ENCODE results near the gene IRAK1. TPM values are rescaled to one million over a fixed set of nuclear protein-coding genes. Genes with fewer than 3 reads are reported as not detected.

IRAK1 gene
- total and polyA plus RNA-seq, 12 donors: 18.2 to 59.0 (median 27.1) TPM

DNA sequence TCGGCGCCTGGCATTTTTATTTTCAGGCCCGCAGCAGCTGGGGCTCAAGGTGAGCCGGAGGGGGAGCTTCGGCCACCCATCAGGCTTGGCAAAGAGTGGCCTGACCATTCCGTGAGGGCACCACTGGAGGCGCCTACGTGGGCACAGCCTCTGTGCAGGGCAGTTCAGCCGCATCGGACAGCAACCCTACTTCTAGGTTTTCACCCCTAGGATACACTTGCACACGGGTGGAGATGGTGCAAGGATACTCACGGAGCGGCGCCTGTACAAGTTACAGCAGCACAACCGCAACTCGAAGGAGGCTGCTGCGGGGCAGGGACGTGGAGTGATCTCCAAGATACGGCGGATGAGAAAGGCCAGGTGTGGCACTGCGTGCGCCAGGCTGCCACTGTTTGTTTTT, 58.9 kb downstream of the IRAK1 start:
- ATAC-seq: no peak
- Histone ChIP-seq H3K27ac (no peak overlapping the region), H3K36me3 (peaks cover 0 to 88% (median 10%) of the 10 kb centered on the region in 9 donors), H3K4me3 (no peak overlapping the region), H3K9me3 (no peaks in the 10 kb centered on the region), H3K4me1 (peaks cover 0 to 17% (median 4%) of the 10 kb centered on the region in 9 donors), H3K27me3 (peaks cover 0 to 13% (median 0%) of the 10 kb centered on the region in 7 donors)
- 88 to 95% methylated on average over 22 of the region's 22 CpGs for WGBS, 2 donors
- DNase-seq: no peak
- intact Hi-C loops (cut with DNase I): no loop called here
- TF ChIP-seq, protein P1, sequence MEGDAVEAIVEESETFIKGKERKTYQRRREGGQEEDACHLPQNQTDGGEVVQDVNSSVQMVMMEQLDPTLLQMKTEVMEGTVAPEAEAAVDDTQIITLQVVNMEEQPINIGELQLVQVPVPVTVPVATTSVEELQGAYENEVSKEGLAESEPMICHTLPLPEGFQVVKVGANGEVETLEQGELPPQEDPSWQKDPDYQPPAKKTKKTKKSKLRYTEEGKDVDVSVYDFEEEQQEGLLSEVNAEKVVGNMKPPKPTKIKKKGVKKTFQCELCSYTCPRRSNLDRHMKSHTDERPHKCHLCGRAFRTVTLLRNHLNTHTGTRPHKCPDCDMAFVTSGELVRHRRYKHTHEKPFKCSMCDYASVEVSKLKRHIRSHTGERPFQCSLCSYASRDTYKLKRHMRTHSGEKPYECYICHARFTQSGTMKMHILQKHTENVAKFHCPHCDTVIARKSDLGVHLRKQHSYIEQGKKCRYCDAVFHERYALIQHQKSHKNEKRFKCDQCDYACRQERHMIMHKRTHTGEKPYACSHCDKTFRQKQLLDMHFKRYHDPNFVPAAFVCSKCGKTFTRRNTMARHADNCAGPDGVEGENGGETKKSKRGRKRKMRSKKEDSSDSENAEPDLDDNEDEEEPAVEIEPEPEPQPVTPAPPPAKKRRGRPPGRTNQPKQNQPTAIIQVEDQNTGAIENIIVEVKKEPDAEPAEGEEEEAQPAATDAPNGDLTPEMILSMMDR (IDR thresholded peaks at IDR 0.05): no peak

Small RNAs within 50 kb of the gene (microRNA-seq; reads per million reads assigned to microRNA genes)
- gene MIR3202-1: 0 reads per million in 2 donors
- 0 reads per million in 2 donors for gene MIR3202-2
- 0 reads per million in 2 donors for gene MIR718

Other genes starting within 250 kb of the IRAK1 start
- gene SRPK3, start 238.9 kb downstream of the IRAK1 start, total RNA-seq: 10 to 100 TPM; 20.3 to 52.7 (median 44.8) TPM
- 10 to 100 TPM in 1 of 2 donors, 1 to 10 TPM in 1; 9.9 to 52.2 TPM for gene SRPK3, start 238.9 kb downstream of the IRAK1 start, polyA plus RNA-seq
- gene IDH3G, start 225.5 kb downstream of the IRAK1 start, total RNA-seq: 10 to 100 TPM; 58.7 to 86.9 (median 74.5) TPM
- gene IDH3G, start 225.5 kb downstream of the IRAK1 start, polyA plus RNA-seq: 10 to 100 TPM; 73.4 to 97.2 TPM
- gene SSR4, start 225.2 kb downstream of the IRAK1 start, total RNA-seq: 100 to 1,000 TPM in 9 of 10 donors, 10 to 100 TPM in 1; 94.1 to 227 (median 144) TPM
- 100 to 1,000 TPM; 477 to 551 TPM for gene SSR4, start 225.2 kb downstream of the IRAK1 start, polyA plus RNA-seq
- gene PDZD4, start 189.4 kb downstream of the IRAK1 start, total RNA-seq: 1 to 10 TPM; 1.2 to 3.0 (median 2.0) TPM
- 1 to 10 TPM; 2.4 to 4.5 TPM for gene PDZD4, start 189.4 kb downstream of the IRAK1 start, polyA plus RNA-seq
- gene L1CAM, start 133.7 kb downstream of the IRAK1 start, total RNA-seq: 1 to 10 TPM; 1.1 to 5.6 (median 2.8) TPM
- 1 to 10 TPM; 2.4 to 2.6 TPM for gene L1CAM, start 133.7 kb downstream of the IRAK1 start, polyA plus RNA-seq
- 1 to 10 TPM; 1.4 to 4.9 (median 2.1) TPM for gene AVPR2, start 115.2 kb downstream of the IRAK1 start, total RNA-seq
- gene AVPR2, start 115.2 kb downstream of the IRAK1 start, polyA plus RNA-seq: 1 to 10 TPM; 6.6 to 8.9 TPM
- 10 to 100 TPM in 4 of 10 donors, 1 to 10 TPM in 6; 5.5 to 25.3 (median 8.2) TPM for gene ARHGAP4, start 93.6 kb downstream of the IRAK1 start, total RNA-seq
- 10 to 100 TPM; 19.1 to 65.5 TPM for gene ARHGAP4, start 93.6 kb downstream of the IRAK1 start, polyA plus RNA-seq
- 10 to 100 TPM; 46.9 to 88.9 (median 54.5) TPM for gene NAA10, start 84.9 kb downstream of the IRAK1 start, total RNA-seq
- 100 to 1,000 TPM; 151 to 228 TPM for gene NAA10, start 84.9 kb downstream of the IRAK1 start, polyA plus RNA-seq
- 10 to 100 TPM in 4 of 10 donors, 1 to 10 TPM in 6; 7.0 to 17.0 (median 9.6) TPM for gene RENBP, start 75.3 kb downstream of the IRAK1 start, total RNA-seq
- 10 to 100 TPM in 1 of 2 donors, 1 to 10 TPM in 1; 6.0 to 16.6 TPM for gene RENBP, start 75.3 kb downstream of the IRAK1 start, polyA plus RNA-seq
- gene HCFC1, start 48.1 kb downstream of the IRAK1 start, total RNA-seq: 10 to 100 TPM; 26.5 to 41.6 (median 31.7) TPM
- gene HCFC1, start 48.1 kb downstream of the IRAK1 start, polyA plus RNA-seq: 10 to 100 TPM; 12.3 to 13.9 TPM
- 10 to 100 TPM in 3 of 10 donors, 1 to 10 TPM in 7; 4.8 to 13.2 (median 8.0) TPM for gene TMEM187, start 47.1 kb downstream of the IRAK1 start, total RNA-seq
- gene TMEM187, start 47.1 kb downstream of the IRAK1 start, polyA plus RNA-seq: 1 to 10 TPM; 3.4 to 7.2 TPM
- gene MECP2, start 77.8 kb upstream of the IRAK1 start, total RNA-seq: 10 to 100 TPM; 33.5 to 39.3 (median 37.6) TPM
- 10 to 100 TPM; 14.0 to 18.5 TPM for gene MECP2, start 77.8 kb upstream of the IRAK1 start, polyA plus RNA-seq
- not detected for gene OPN1LW, start 124.3 kb upstream of the IRAK1 start, total RNA-seq
- not detected for gene OPN1LW, start 124.3 kb upstream of the IRAK1 start, polyA plus RNA-seq
- not detected for gene OPN1MW, start 162.7 kb upstream of the IRAK1 start, total RNA-seq
- gene OPN1MW, start 162.7 kb upstream of the IRAK1 start, polyA plus RNA-seq: not detected
- gene OPN1MW2, start 199.9 kb upstream of the IRAK1 start, total RNA-seq: not detected
- not detected for gene OPN1MW2, start 199.9 kb upstream of the IRAK1 start, polyA plus RNA-seq
- gene OPN1MW3, start 237.7 kb upstream of the IRAK1 start, total RNA-seq: not detected
- gene OPN1MW3, start 237.7 kb upstream of the IRAK1 start, polyA plus RNA-seq: not detected

Measured in heart right ventricle (tissue), 16 donors.